ENCODE results near the gene TFAP2B. TPM values are rescaled to one million over a fixed set of nuclear protein-coding genes. Genes with fewer than 3 reads are reported as not detected.
A peak's percentile ranks its signal among the peaks of the same experiment; 100 is the strongest.

TFAP2B gene
- not detected in 2 replicates for total RNA-seq (2014; rRNA removed; shearing (Covaris generic))

- no peak for DNase-seq (ENCODE audit: low read depth)
These were observed at the start of gene TFAP2B for GRCh38 chr6:50818673-50819072. Gene TFAP2B, plus strand, starts transcription at chr6:50818871. Its CDS starts 21 bp downstream, at chr6:50818892.

- DNase-seq (ENCODE audit: low read depth) = no peak
These were observed 40.0 kb upstream of the TFAP2B start for GRCh38 chr6:50778696-50779095.

GRCh38 chr6:50780382-50780781 lies 38.3 kb upstream of the TFAP2B start:
- DNase-seq (ENCODE audit: low read depth) = no peak

GRCh38 chr6:50785921-50786320 lies 32.8 kb upstream of the TFAP2B start:
- no peak for DNase-seq (ENCODE audit: low read depth)

- DNase-seq (ENCODE audit: low read depth) = peak; percentile 9
These were observed 26.7 kb upstream of the TFAP2B start for GRCh38 chr6:50791900-50792508.

- DNase-seq (ENCODE audit: low read depth) = no peak
These were observed 25.9 kb upstream of the TFAP2B start for GRCh38 chr6:50792771-50793170.

- no peak for DNase-seq (ENCODE audit: low read depth)
These were observed 23.1 kb upstream of the TFAP2B start for GRCh38 chr6:50795574-50795973.

- no peak for DNase-seq (ENCODE audit: low read depth)
These were observed 14.4 kb upstream of the TFAP2B start for GRCh38 chr6:50804283-50804682.

- DNase-seq (ENCODE audit: low read depth) = no peak
These were observed 11.6 kb upstream of the TFAP2B start for GRCh38 chr6:50807035-50807434.

- no peak for DNase-seq (ENCODE audit: low read depth)
These were observed 3.1 kb upstream of the TFAP2B start for GRCh38 chr6:50815436-50816114.

- DNase-seq (ENCODE audit: low read depth) = peak; percentile 82
These were observed 2.5 kb upstream of the TFAP2B start for GRCh38 chr6:50816115-50816675.

- DNase-seq (ENCODE audit: low read depth) = no peak
These were observed 1.6 kb upstream of the TFAP2B start for GRCh38 chr6:50816947-50817645.

- DNase-seq (ENCODE audit: low read depth) = no peak
These were observed 1.1 kb upstream of the TFAP2B start for GRCh38 chr6:50817646-50817950.

GRCh38 chr6:50818020-50818419 lies 651 bp upstream of the TFAP2B start:
- no peak for DNase-seq (ENCODE audit: low read depth)

GRCh38 chr6:50819466-50819903 lies 814 bp downstream of the TFAP2B start:
- peak; percentile 57 for DNase-seq (ENCODE audit: low read depth)

GRCh38 chr6:50819904-50820868 lies 1.5 kb downstream of the TFAP2B start:
- peak; percentile 49 for DNase-seq (ENCODE audit: low read depth)

- no peak for DNase-seq (ENCODE audit: low read depth)
These were observed 2.2 kb downstream of the TFAP2B start for GRCh38 chr6:50820869-50821264.

GRCh38 chr6:50821441-50822077 lies 2.9 kb downstream of the TFAP2B start:
- DNase-seq (ENCODE audit: low read depth) = no peak

GRCh38 chr6:50822078-50822476 lies 3.4 kb downstream of the TFAP2B start:
- DNase-seq (ENCODE audit: low read depth) = peak; percentile 64

- DNase-seq (ENCODE audit: low read depth) = no peak
These were observed 4.6 kb downstream of the TFAP2B start for GRCh38 chr6:50823094-50823920.

All from Daoy (cell line).